ENCODE measurements around the gene MYMK. TPM values are rescaled to one million over a fixed set of nuclear protein-coding genes. Genes with fewer than 3 reads are reported as not detected.
"Not testable (repeated sequence)": the region's sequence is repeated elsewhere in the genome, so short reads cannot be mapped to it uniquely, and the experiment has no call there.

MYMK gene
- total and polyA plus RNA-seq, 4 experiments from 2014 or later = not detected

GRCh38 chr9:133569891-133570690 is 45.3 kb upstream of the MYMK start:
- no peaks in the 10 kb centered on the region for H3K4me1 ChIP-seq (ENCODE audit: insufficient read depth, low read length)
- Mint-ChIP-seq H3K27me3 (peaks cover 2 to 4% of the 10 kb centered on the region in 2 donors), H3K4me1 (no peaks in the 10 kb centered on the region), H3K9me3 (no peaks in the 10 kb centered on the region), H3K4me3 (no peak overlapping the region), H3K36me3 (no peaks in the 10 kb centered on the region), H3K27ac (no peak overlapping the region)
- no peaks in the 10 kb centered on the region for H3K36me3 ChIP-seq (ENCODE audit: insufficient read depth, low read length)
- CTCF ChIA-PET (ENCODE audit: partially characterized antibody) = no interaction called here
- H3K27ac ChIP-seq (ENCODE audit: low read depth, low read length) = no peak overlapping the region
- no peak overlapping the region for H3K4me3 ChIP-seq (ENCODE audit: low read length in 2 of 2)
- POLR2A ChIA-PET (ENCODE audit: partially characterized antibody) = no interaction called here
- DNase-seq = no peak
- H3K9me3 ChIP-seq (ENCODE audit: control insufficient read depth in 1 of 2, low read length in 2 of 2) = no peaks in the 10 kb centered on the region
- intact Hi-C loops (cut with micrococcal nuclease) = no loop called here
- H3K27me3 ChIP-seq (ENCODE audit: insufficient read depth, low read length) = no peaks in the 10 kb centered on the region

GRCh38 chr9:133569121-133569785 is 44.5 kb upstream of the MYMK start:
- Mint-ChIP-seq H3K27ac (no peak overlapping the region), H3K4me3 (no peak overlapping the region), H3K9me3 (no peaks in the 10 kb centered on the region), H3K4me1 (no peaks in the 10 kb centered on the region), H3K36me3 (no peaks in the 10 kb centered on the region), H3K27me3 (peaks cover under 1 to 2% of the 10 kb centered on the region in 2 donors)
- Histone ChIP-seq H3K4me3 (ENCODE audit: low read length in 2 of 2) (no peak overlapping the region), H3K9me3 (ENCODE audit: control insufficient read depth in 1 of 2, low read length in 2 of 2) (no peaks in the 10 kb centered on the region), H3K27ac (ENCODE audit: low read depth, low read length) (no peak overlapping the region), H3K4me1 (ENCODE audit: insufficient read depth, low read length) (no peaks in the 10 kb centered on the region), H3K36me3 (ENCODE audit: insufficient read depth, low read length) (no peaks in the 10 kb centered on the region), H3K27me3 (ENCODE audit: insufficient read depth, low read length) (no peaks in the 10 kb centered on the region)
- DNase-seq = no peak
- POLR2A ChIA-PET (ENCODE audit: partially characterized antibody) = no interaction called here
- CTCF ChIA-PET (ENCODE audit: partially characterized antibody) = no interaction called here
- intact Hi-C loops (cut with micrococcal nuclease) = no loop called here

DNA sequence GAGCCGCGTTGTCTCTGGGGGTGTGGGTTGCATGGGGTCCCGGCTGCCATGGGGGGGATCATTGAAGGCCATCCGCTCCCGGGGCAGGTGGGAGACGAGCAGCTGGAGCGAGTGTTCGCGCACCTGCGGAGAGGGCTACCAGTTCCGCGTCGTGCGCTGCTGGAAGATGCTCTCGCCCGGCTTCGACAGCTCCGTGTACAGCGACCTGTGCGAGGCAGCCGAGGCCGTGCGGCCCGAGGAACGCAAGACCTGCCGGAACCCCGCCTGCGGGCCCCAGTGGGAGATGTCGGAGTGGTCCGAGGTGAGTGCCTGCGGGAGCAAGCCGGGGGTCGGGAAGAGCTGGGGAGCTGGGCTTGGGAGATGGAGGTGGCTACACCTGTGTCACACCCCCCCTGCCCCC is 43.4 kb upstream of the MYMK start:
- no peaks in the 10 kb centered on the region for H3K9me3 ChIP-seq (ENCODE audit: control insufficient read depth in 1 of 2, low read length in 2 of 2)
- H3K4me1 ChIP-seq (ENCODE audit: insufficient read depth, low read length) = peaks cover 3% of the 10 kb centered on the region
- Mint-ChIP-seq H3K4me1 (peaks cover 0 to 4% (median 1%) of the 10 kb centered on the region in 4 donors), H3K9me3 (no peaks in the 10 kb centered on the region), H3K27me3 (no peaks in the 10 kb centered on the region), H3K4me3 (no peak overlapping the region), H3K36me3 (no peaks in the 10 kb centered on the region), H3K27ac (no peak overlapping the region)
- ChIA-PET POLR2A (ENCODE audit: partially characterized antibody) (no interaction called here), CTCF (ENCODE audit: partially characterized antibody) (no interaction called here)
- no peaks in the 10 kb centered on the region for H3K27me3 ChIP-seq (ENCODE audit: insufficient read depth, low read length)
- H3K36me3 ChIP-seq (ENCODE audit: insufficient read depth, low read length) = no peaks in the 10 kb centered on the region
- H3K4me3 ChIP-seq (ENCODE audit: low read length in 2 of 2) = no peak overlapping the region
- intact Hi-C loops (cut with micrococcal nuclease) = no loop called here
- DNase-seq = no peak
- H3K27ac ChIP-seq (ENCODE audit: low read depth, low read length) = no peak overlapping the region

- Mint-ChIP-seq H3K9me3 (peaks cover 0 to 2% (median 0%) of the 10 kb centered on the region in 8 donors), H3K27me3 (no peaks in the 10 kb centered on the region), H3K4me1 (peaks cover 0 to 7% (median 2%) of the 10 kb centered on the region in 4 donors), H3K4me3 (no peak overlapping the region), H3K36me3 (no peaks in the 10 kb centered on the region), H3K27ac (peak overlapping the region in 1 of 7 donors; percentile 40)
- POLR2A ChIA-PET (ENCODE audit: partially characterized antibody) = no interaction called here
- DNase-seq = no peak
- CTCF ChIA-PET (ENCODE audit: partially characterized antibody) = no interaction called here
- Histone ChIP-seq H3K9me3 (ENCODE audit: control insufficient read depth in 1 of 2, low read length in 2 of 2) (no peaks in the 10 kb centered on the region), H3K36me3 (ENCODE audit: insufficient read depth, low read length) (no peaks in the 10 kb centered on the region), H3K27ac (ENCODE audit: low read depth, low read length) (no peak overlapping the region), H3K4me3 (ENCODE audit: low read length in 2 of 2) (no peak overlapping the region), H3K4me1 (ENCODE audit: insufficient read depth, low read length) (peaks cover 4% of the 10 kb centered on the region), H3K27me3 (ENCODE audit: insufficient read depth, low read length) (no peaks in the 10 kb centered on the region)
- intact Hi-C loops (cut with micrococcal nuclease) = no loop called here
These were observed 42.1 kb upstream of the MYMK start for GRCh38 chr9:133566817-133567216.

- Mint-ChIP-seq H3K4me1 (peaks cover 0 to 7% (median 2%) of the 10 kb centered on the region in 4 donors), H3K27me3 (no peaks in the 10 kb centered on the region), H3K27ac (no peak overlapping the region), H3K4me3 (no peak overlapping the region), H3K9me3 (peaks cover 0 to 2% (median 0%) of the 10 kb centered on the region in 8 donors), H3K36me3 (no peaks in the 10 kb centered on the region)
- ChIA-PET POLR2A (ENCODE audit: partially characterized antibody) (no interaction called here), CTCF (ENCODE audit: partially characterized antibody) (no interaction called here)
- no peaks in the 10 kb centered on the region for H3K9me3 ChIP-seq (ENCODE audit: control insufficient read depth in 1 of 2, low read length in 2 of 2)
- H3K27me3 ChIP-seq (ENCODE audit: insufficient read depth, low read length) = no peaks in the 10 kb centered on the region
- no peak for DNase-seq
- H3K4me3 ChIP-seq (ENCODE audit: low read length in 2 of 2) = no peak overlapping the region
- H3K27ac ChIP-seq (ENCODE audit: low read depth, low read length) = no peak overlapping the region
- H3K4me1 ChIP-seq (ENCODE audit: insufficient read depth, low read length) = peaks cover 4% of the 10 kb centered on the region
- intact Hi-C loops (cut with micrococcal nuclease) = no loop called here
- H3K36me3 ChIP-seq (ENCODE audit: insufficient read depth, low read length) = no peaks in the 10 kb centered on the region
These were observed 41.6 kb upstream of the MYMK start for GRCh38 chr9:133566382-133566781.

- intact Hi-C loops (cut with micrococcal nuclease) = no loop called here
- CTCF ChIA-PET (ENCODE audit: partially characterized antibody) = no interaction called here
These were observed 39.8 kb upstream of the MYMK start for GRCh38 chr9:133564451-133565116.

DNA sequence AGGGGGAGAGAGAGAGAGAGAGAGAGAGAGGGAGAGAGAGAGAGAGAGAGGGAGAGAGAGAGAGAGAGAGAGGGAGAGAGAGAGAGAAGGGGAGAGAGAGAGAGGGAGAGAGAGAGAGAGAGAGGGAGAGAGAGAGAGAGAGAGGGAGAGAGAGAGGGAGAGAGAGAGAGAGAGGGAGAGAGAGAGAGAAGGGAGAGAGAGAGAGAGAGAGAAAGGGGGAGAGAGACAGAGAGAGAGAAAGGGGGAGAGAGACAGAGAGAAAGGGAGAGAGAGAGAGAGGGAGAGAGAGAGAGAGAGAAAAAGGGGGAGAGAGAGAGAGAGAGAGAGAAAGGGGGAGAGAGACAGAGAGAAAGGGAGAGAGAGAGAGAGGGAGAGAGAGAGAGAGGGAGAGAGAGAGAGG is 39.1 kb upstream of the MYMK start:
- H3K27me3 ChIP-seq (ENCODE audit: insufficient read depth, low read length); H3K9me3 Mint-ChIP-seq; H3K4me1 Mint-ChIP-seq; H3K27me3 Mint-ChIP-seq; H3K4me3 Mint-ChIP-seq; H3K9me3 ChIP-seq (ENCODE audit: control insufficient read depth in 1 of 2, low read length in 2 of 2); H3K36me3 Mint-ChIP-seq; H3K4me3 ChIP-seq (ENCODE audit: low read length in 2 of 2); POLR2A ChIA-PET (ENCODE audit: partially characterized antibody); intact Hi-C loops (cut with micrococcal nuclease); CTCF ChIA-PET (ENCODE audit: partially characterized antibody); H3K4me1 ChIP-seq (ENCODE audit: insufficient read depth, low read length); DNase-seq; H3K27ac ChIP-seq (ENCODE audit: low read depth, low read length); H3K36me3 ChIP-seq (ENCODE audit: insufficient read depth, low read length): not testable (repeated sequence)
- peak overlapping the region in 1 of 7 donors; percentile 72 for H3K27ac Mint-ChIP-seq

More at GRCh38 chr9:133564451-133565116, 39.8 kb upstream of the MYMK start:
- Histone ChIP-seq H3K27me3 (ENCODE audit: insufficient read depth, low read length) (no peaks in the 10 kb centered on the region), H3K4me3 (ENCODE audit: low read length in 2 of 2) (no peak overlapping the region), H3K9me3 (ENCODE audit: control insufficient read depth in 1 of 2, low read length in 2 of 2) (no peaks in the 10 kb centered on the region), H3K4me1 (ENCODE audit: insufficient read depth, low read length) (peaks cover 4% of the 10 kb centered on the region), H3K27ac (ENCODE audit: low read depth, low read length) (no peak overlapping the region), H3K36me3 (ENCODE audit: insufficient read depth, low read length) (no peaks in the 10 kb centered on the region)
- Mint-ChIP-seq H3K9me3 (peaks cover 0 to 2% (median 0%) of the 10 kb centered on the region in 8 donors), H3K27ac (no peak overlapping the region), H3K27me3 (peaks cover 0 to 2% of the 10 kb centered on the region in 2 donors), H3K36me3 (no peaks in the 10 kb centered on the region), H3K4me1 (peaks cover 0 to 7% (median 2%) of the 10 kb centered on the region in 4 donors), H3K4me3 (no peak overlapping the region)
- POLR2A ChIA-PET (ENCODE audit: partially characterized antibody) = no interaction called here
- DNase-seq = no peak

Measured in CD4-positive, alpha-beta memory T cell (primary cell).